ENCODE measurements around the gene TRPM8. TPM values are rescaled to one million over a fixed set of nuclear protein-coding genes. Genes with fewer than 3 reads are reported as not detected.
A peak's percentile ranks its signal among the peaks of the same experiment; 100 is the strongest.

Gene TRPM8
- total and polyA plus RNA-seq, 4 donors = 0.03 to 0.14 TPM; not detected in 2

DNA sequence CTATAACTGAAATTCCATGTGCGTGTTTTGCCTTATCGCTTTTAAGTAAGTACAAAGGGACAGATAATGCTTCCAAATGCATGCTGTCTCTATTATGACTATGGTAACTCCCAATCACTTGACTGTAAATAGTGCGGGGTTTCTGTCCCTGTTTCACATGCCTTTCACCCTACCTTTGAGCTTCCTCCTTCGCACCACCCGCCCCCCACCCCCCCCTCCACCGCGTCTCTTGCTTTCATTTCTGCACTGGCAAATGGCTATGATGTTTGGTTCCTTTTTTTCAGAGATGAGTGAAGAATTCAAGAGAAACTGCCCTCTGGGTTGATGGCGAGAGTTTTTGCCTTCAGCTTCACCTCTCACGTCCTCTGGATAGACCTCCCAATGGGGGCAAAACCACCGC, 108.3 kb downstream of the TRPM8 start:
- peaks cover 0 to 3% (median 2%) of the 10 kb centered on the region in 5 donors for H3K4me1 ChIP-seq (ENCODE audit: control insufficient read depth in 5 of 5, insufficient read depth in 5 of 5, low read length in 5 of 5)
- WGBS, 2 donors = 28 to 33% methylated on average over 10 of the region's 10 CpGs
- H3K27me3 ChIP-seq (ENCODE audit: control insufficient read depth in 3 of 3, insufficient read depth in 3 of 3, low read length in 2 of 3) = no peaks in the 10 kb centered on the region
- H3K9ac ChIP-seq (ENCODE audit: insufficient read depth in 1 of 2, low read length in 2 of 2) = no peak overlapping the region
- TF ChIP-seq, protein P1, sequence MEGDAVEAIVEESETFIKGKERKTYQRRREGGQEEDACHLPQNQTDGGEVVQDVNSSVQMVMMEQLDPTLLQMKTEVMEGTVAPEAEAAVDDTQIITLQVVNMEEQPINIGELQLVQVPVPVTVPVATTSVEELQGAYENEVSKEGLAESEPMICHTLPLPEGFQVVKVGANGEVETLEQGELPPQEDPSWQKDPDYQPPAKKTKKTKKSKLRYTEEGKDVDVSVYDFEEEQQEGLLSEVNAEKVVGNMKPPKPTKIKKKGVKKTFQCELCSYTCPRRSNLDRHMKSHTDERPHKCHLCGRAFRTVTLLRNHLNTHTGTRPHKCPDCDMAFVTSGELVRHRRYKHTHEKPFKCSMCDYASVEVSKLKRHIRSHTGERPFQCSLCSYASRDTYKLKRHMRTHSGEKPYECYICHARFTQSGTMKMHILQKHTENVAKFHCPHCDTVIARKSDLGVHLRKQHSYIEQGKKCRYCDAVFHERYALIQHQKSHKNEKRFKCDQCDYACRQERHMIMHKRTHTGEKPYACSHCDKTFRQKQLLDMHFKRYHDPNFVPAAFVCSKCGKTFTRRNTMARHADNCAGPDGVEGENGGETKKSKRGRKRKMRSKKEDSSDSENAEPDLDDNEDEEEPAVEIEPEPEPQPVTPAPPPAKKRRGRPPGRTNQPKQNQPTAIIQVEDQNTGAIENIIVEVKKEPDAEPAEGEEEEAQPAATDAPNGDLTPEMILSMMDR (IDR thresholded peaks at IDR 0.05; ENCODE audit: control extremely low read depth, extremely low read depth) = no peak
- ATAC-seq (ENCODE audit: insufficient read depth, low FRiP score) (no peak), DNase-seq (peak in 1 of 3 donors; percentile 20)
- peaks cover 0 to 5% (median 1%) of the 10 kb centered on the region in 4 donors for H3K9me3 ChIP-seq (ENCODE audit: control insufficient read depth in 4 of 4, insufficient read depth in 3 of 4, low read length in 3 of 4)
- H3K4me3 ChIP-seq = no peak overlapping the region
- H3K36me3 ChIP-seq (ENCODE audit: control insufficient read depth in 4 of 4, insufficient read depth in 4 of 4, low read length in 4 of 4) = no peaks in the 10 kb centered on the region
- no peak overlapping the region for H3K27ac ChIP-seq (ENCODE audit: low read depth in 1 of 2, low read length in 1 of 2)

DNA sequence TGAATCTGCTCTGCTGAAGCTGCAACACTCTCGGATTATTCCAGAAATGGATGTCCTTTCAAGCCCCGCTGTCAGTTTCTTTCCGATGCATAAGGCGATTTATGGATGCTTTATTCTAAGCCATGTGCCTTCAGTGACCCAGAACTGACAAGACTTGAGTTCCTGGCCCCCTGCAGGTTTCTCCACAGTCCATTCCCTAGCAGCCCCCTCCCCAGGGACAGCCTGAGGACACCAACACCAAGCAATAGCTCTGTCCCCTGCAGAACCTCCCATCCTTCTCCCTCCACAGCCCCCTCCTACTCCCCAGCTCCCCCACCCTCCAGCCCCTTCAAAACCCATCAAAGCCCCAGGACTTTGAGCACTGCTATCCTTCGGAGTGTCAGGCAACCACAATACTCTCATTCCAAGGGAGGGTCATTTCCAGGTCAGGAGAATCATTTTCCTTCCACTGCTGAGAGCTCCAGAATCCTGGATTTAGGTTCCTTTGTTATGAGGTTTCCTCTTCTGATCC, 108.8 kb downstream of the TRPM8 start:
- Histone ChIP-seq H3K27me3 (ENCODE audit: control insufficient read depth in 3 of 3, insufficient read depth in 3 of 3, low read length in 2 of 3) (no peaks in the 10 kb centered on the region), H3K9ac (ENCODE audit: insufficient read depth in 1 of 2, low read length in 2 of 2) (no peak overlapping the region), H3K4me1 (ENCODE audit: control insufficient read depth in 5 of 5, insufficient read depth in 5 of 5, low read length in 5 of 5) (peaks cover 0 to 3% (median 2%) of the 10 kb centered on the region in 5 donors), H3K9me3 (ENCODE audit: control insufficient read depth in 4 of 4, insufficient read depth in 3 of 4, low read length in 3 of 4) (peaks cover 0 to 5% (median 1%) of the 10 kb centered on the region in 4 donors), H3K36me3 (ENCODE audit: control insufficient read depth in 4 of 4, insufficient read depth in 4 of 4, low read length in 4 of 4) (no peaks in the 10 kb centered on the region), H3K27ac (ENCODE audit: low read depth in 1 of 2, low read length in 1 of 2) (no peak overlapping the region), H3K4me3 (no peak overlapping the region)
- ATAC-seq (ENCODE audit: insufficient read depth, low FRiP score) = no peak
- TF ChIP-seq, protein P1 (IDR thresholded peaks at IDR 0.05; ENCODE audit: control extremely low read depth, extremely low read depth) = no peak
- WGBS, 2 donors = 41 to 43% methylated on average over 5 of the region's 5 CpGs
- peak; percentile 14 to 48 (median 21) for DNase-seq

DNA sequence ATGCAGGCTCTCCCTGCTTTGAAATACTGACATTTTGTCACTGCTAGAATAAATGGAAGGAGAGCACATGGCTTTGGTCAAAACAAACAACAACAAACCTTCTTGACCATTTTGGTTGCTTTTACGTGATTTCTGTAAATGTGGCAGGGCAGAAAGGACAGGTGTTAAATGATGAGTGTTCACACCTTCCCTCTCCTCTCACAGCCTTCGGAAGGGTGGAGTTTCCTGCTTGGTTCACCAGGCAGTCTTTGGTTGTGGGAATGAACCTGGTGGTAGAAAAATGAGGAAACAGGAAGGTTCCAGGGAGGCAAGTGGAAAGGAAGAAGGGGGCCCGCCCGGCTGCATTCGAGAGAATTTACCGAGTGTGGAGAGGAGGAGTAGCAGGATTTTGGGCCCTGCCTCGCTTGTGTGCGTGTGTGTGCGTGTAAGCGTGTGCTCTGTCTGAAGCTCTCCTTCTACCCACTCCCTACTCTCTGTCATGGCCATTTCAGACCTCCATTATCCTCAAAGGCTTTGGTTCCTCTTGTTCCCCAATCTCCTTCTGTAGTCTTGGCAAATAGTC, 109.6 kb downstream of the TRPM8 start:
- ATAC-seq (ENCODE audit: insufficient read depth, low FRiP score) (no peak), DNase-seq (no peak)
- Histone ChIP-seq H3K27ac (ENCODE audit: low read depth in 1 of 2, low read length in 1 of 2) (no peak overlapping the region), H3K36me3 (ENCODE audit: control insufficient read depth in 4 of 4, insufficient read depth in 4 of 4, low read length in 4 of 4) (no peaks in the 10 kb centered on the region), H3K27me3 (ENCODE audit: control insufficient read depth in 3 of 3, insufficient read depth in 3 of 3, low read length in 2 of 3) (no peaks in the 10 kb centered on the region), H3K4me3 (no peak overlapping the region), H3K4me1 (ENCODE audit: control insufficient read depth in 5 of 5, insufficient read depth in 5 of 5, low read length in 5 of 5) (peaks cover 0 to 3% (median 2%) of the 10 kb centered on the region in 5 donors), H3K9ac (ENCODE audit: insufficient read depth in 1 of 2, low read length in 2 of 2) (no peak overlapping the region), H3K9me3 (ENCODE audit: control insufficient read depth in 4 of 4, insufficient read depth in 3 of 4, low read length in 3 of 4) (peaks cover 0 to 5% (median 1%) of the 10 kb centered on the region in 4 donors)
- 75 to 80% methylated on average over 10 of the region's 10 CpGs for WGBS, 2 donors
- TF ChIP-seq, protein P1 (IDR thresholded peaks at IDR 0.05; ENCODE audit: control extremely low read depth, extremely low read depth) = no peak

Data from lung (tissue), 12 donors.